Gastrocnemius medialis (tissue), 4 donors: ENCODE measurements around the gene URAD.

Experiments used
- CTCF ChIP-seq, 5 experiments: fragments of 450-650 bp in 3 of 5; fragments of 200-600 bp in 2 of 5; sonication (generic) in 2 of 5; IDR thresholded peaks in 4 of 5; conservative IDR thresholded peaks in 1 of 5; 1 replicate in 4 of 5; 2 replicates in 1 of 5; pipeline ENCODE4 v1.5.1; 2016 to 2019; ENCODE audit warnings: antibody characterized with exemption in 5 of 5, mild to moderate bottlenecking in 3 of 5, moderate library complexity in 3 of 5
- POLR2A ChIP-seq, 2 donors: fragments of 450-650 bp; IDR thresholded peaks; one replicate each; pipeline ENCODE4 v1.6.1; 2017; ENCODE audit warnings: antibody characterized with exemption in 2 of 2, mild to moderate bottlenecking in 2 of 2, moderate library complexity in 2 of 2

- TF ChIP-seq CTCF (IDR thresholded peaks at IDR 0.05 in 4 of 5, conservative IDR thresholded peaks at IDR 0.05 in 1 of 5) (no peak), POLR2A (IDR thresholded peaks at IDR 0.05) (no peak)
These were observed 45.6 kb upstream of the URAD start for GRCh38 chr13:28033894-28034655.
